Hepatocyte (in vitro differentiated cells): ENCODE measurements around the gene MORC2. TPM values are rescaled to one million over a fixed set of nuclear protein-coding genes. Genes with fewer than 3 reads are reported as not detected.

Experiments
- DNase-seq: peaks from one replicate; pipeline ENCODE4 v3.0.0-alpha.2; 2016; ENCODE audit warnings: low spot score
- H2AFZ ChIP-seq: fragments of 200-600 bp; sonication (generic); 2 replicates; pipeline ENCODE4 v1.6.0; 2016; ENCODE audit warnings: antibody characterized with exemption, mild to moderate bottlenecking
- H3K27ac ChIP-seq: fragments of 200-600 bp; sonication (generic); 2 replicates; pipeline ENCODE4 v1.5.1; 2016; ENCODE audit warnings: mild to moderate bottlenecking
- H3K27me3 ChIP-seq: fragments of 200-600 bp; sonication (generic); 2 replicates; pipeline ENCODE4 v1.6.1; 2016
- H3K36me3 ChIP-seq: fragments of 200-600 bp; sonication (generic); replicated peaks from 2 replicates; pipeline ENCODE4 v1.5.1; 2016; ENCODE audit warnings: low read depth; ENCODE audit not compliant: insufficient read depth
- H3K4me1 ChIP-seq: fragments of 200-600 bp; sonication (generic); 2 replicates; pipeline ENCODE4 v1.5.1; 2016; ENCODE audit warnings: mild to moderate bottlenecking, moderate library complexity; ENCODE audit not compliant: insufficient read depth
- H3K4me2 ChIP-seq: fragments of 200-600 bp; sonication (generic); 2 replicates; pipeline ENCODE4 v1.6.0; 2016
- H3K4me3 ChIP-seq: fragments of 200-600 bp; sonication (generic); 2 replicates; pipeline ENCODE4 v1.5.1; 2016; ENCODE audit warnings: mild to moderate bottlenecking
- H3K79me2 ChIP-seq: fragments of 200-600 bp; sonication (generic); 2 replicates; pipeline ENCODE4 v1.6.0; 2017; ENCODE audit warnings: mild to moderate bottlenecking
- H3K9me2 ChIP-seq: fragments of 200-600 bp; sonication (generic); replicated peaks from 2 replicates; pipeline ENCODE4 v1.6.0; 2017; ENCODE audit warnings: mild to moderate bottlenecking; ENCODE audit not compliant: insufficient read depth
- H3K9me3 ChIP-seq: fragments of 200-600 bp; sonication (generic); 2 replicates; pipeline ENCODE4 v1.5.1; 2016; ENCODE audit warnings: low read depth, mild to moderate bottlenecking
- H4K20me1 ChIP-seq: fragments of 200-600 bp; sonication (generic); 2 replicates; pipeline ENCODE4 v1.6.0; 2016; ENCODE audit warnings: mild to moderate bottlenecking; ENCODE audit not compliant: insufficient read depth, poor library complexity, severe bottlenecking
- CTCF ChIP-seq: fragments of 200-600 bp; sonication (generic); IDR thresholded peaks from 2 replicates; pipeline ENCODE4 v1.5.1; 2016; ENCODE audit warnings: antibody characterized with exemption, mild to moderate bottlenecking; ENCODE audit not compliant: poor library complexity
- EZH2 ChIP-seq: fragments of 200-600 bp; sonication (generic); IDR thresholded peaks from 2 replicates; pipeline ENCODE4 v1.6.1; 2016; ENCODE audit warnings: antibody characterized with exemption, mild to moderate bottlenecking, borderline replicate concordance
- EZH2phosphoT487 ChIP-seq: fragments of 200-600 bp; sonication (generic); IDR thresholded peaks from one replicate; pipeline ENCODE4 v1.6.1; 2018; ENCODE audit warnings: antibody characterized with exemption, mild to moderate bottlenecking, low read depth, moderate library complexity; ENCODE audit not compliant: unreplicated experiment, severe bottlenecking
- WGBS: methylation state at CpG from one replicate; pipeline ENCODE4 v1.1.6; 2016; ENCODE audit warnings: low lambda C conversion rate; ENCODE audit errors: missing lambda C conversion rate; 5-methylcytosine and 5-hydroxymethylcytosine counted together
- polyA plus RNA-seq: library from polyadenylated mRNA; unstranded; fragments of >200 nt; fragmentation: Nextera tagmentation; extraction: Ambion mirVana; gene quantifications from 2 replicates; pipeline ENCODE4 v1.2.1, GENCODE V29; 2016
- total RNA-seq: library from RNA; depleted of rRNA; stranded (reverse); fragments of >200 nt; gene quantifications from 2 replicates; pipeline ENCODE4 v1.2.3, GENCODE V29; 2014

Gene MORC2
- total RNA-seq (16.3 and 24.0 TPM in 2 replicates), polyA plus RNA-seq (15.6 and 20.5 TPM in 2 replicates)

- H2AFZ ChIP-seq, result peak within 1 kb of the TSS; percentile 74
- peak within 1 kb of the TSS; percentile 99 for H3K27ac ChIP-seq
- peaks cover 9% of the 10 kb centered on the region for H3K36me3 ChIP-seq
- no peak for TF ChIP-seq EZH2phosphoT487
- TF ChIP-seq EZH2, result no peak
- no peak for TF ChIP-seq CTCF
- H4K20me1 ChIP-seq, result peaks cover 11% of the 10 kb centered on the region
- peak within 1 kb of the TSS; percentile 78 for H3K4me3 ChIP-seq
- peaks cover 14% of the 10 kb centered on the region for H3K9me3 ChIP-seq
- H3K4me2 ChIP-seq, result peak within 1 kb of the TSS; percentile 90
- no peaks in the 10 kb centered on the region for H3K9me2 ChIP-seq
- DNase-seq, result peak; percentile 79
- no peaks in the 10 kb centered on the region for H3K27me3 ChIP-seq
- 19% methylated on average over 42 of the region's 53 CpGs for WGBS
- peaks cover 90% of the 10 kb centered on the region for H3K79me2 ChIP-seq
- peaks cover 17% of the 10 kb centered on the region for H3K4me1 ChIP-seq
Observed at GRCh38 chr22:30968015-30968923, at the start of gene MORC2. MORC2 (minus strand) TSS chr22:30968774; CDS start chr22:30967889, 885 bp downstream.

GRCh38 chr22:31005535-31005934 is 37.0 kb upstream of the MORC2 start:
- Histone ChIP-seq H3K36me3 (no peaks in the 10 kb centered on the region), H3K4me2 (no peak overlapping the region), H3K27me3 (no peaks in the 10 kb centered on the region), H3K4me1 (no peaks in the 10 kb centered on the region), H3K9me2 (no peaks in the 10 kb centered on the region), H3K79me2 (no peaks in the 10 kb centered on the region), H3K4me3 (no peak overlapping the region), H4K20me1 (no peaks in the 10 kb centered on the region), H2AFZ (no peak overlapping the region), H3K9me3 (no peaks in the 10 kb centered on the region), H3K27ac (no peak overlapping the region)
- TF ChIP-seq EZH2, result no peak
- TF ChIP-seq CTCF, result no peak
- no peak for TF ChIP-seq EZH2phosphoT487
- DNase-seq, result no peak

- 92% methylated on average over 6 of the region's 6 CpGs for WGBS
- H3K4me2 ChIP-seq, result no peak overlapping the region
Observed at GRCh38 chr22:31001124-31001770, 32.7 kb upstream of the MORC2 start.

More at GRCh38 chr22:31001124-31001770, 32.7 kb upstream of the MORC2 start:
- H3K27me3 ChIP-seq, result no peaks in the 10 kb centered on the region
- H3K36me3 ChIP-seq, result no peaks in the 10 kb centered on the region
- no peaks in the 10 kb centered on the region for H3K9me3 ChIP-seq
- H3K79me2 ChIP-seq, result no peaks in the 10 kb centered on the region
- no peak overlapping the region for H3K27ac ChIP-seq
- no peaks in the 10 kb centered on the region for H3K9me2 ChIP-seq
- H3K4me1 ChIP-seq, result no peaks in the 10 kb centered on the region
- DNase-seq, result no peak
- H4K20me1 ChIP-seq, result no peaks in the 10 kb centered on the region
- no peak overlapping the region for H3K4me3 ChIP-seq
- no peak for TF ChIP-seq EZH2phosphoT487
- TF ChIP-seq CTCF, result no peak
- no peak for TF ChIP-seq EZH2
- no peak overlapping the region for H2AFZ ChIP-seq
